Osteoblast (primary cell): Measurements from ENCODE around the gene C19orf47. TPM values are rescaled to one million over a fixed set of nuclear protein-coding genes. Genes with fewer than 3 reads are reported as not detected.
A peak's percentile ranks its signal among the peaks of the same experiment; 100 is the strongest.

Experiments
- DNase-seq: peaks from one replicate; pipeline ENCODE4 v3.0.0; 2011; ENCODE audit warnings: low spot score, mixed read lengths; ENCODE audit not compliant: insufficient read length; ENCODE audit errors: missing footprints
- H2AFZ ChIP-seq: 2 replicates; pipeline ENCODE4 v1.6.0; 2011; ENCODE audit warnings: mild to moderate bottlenecking, low read length
- H3K27ac ChIP-seq: 2 replicates; pipeline ENCODE4 v1.5.1; 2011; ENCODE audit warnings: mild to moderate bottlenecking, low read depth, low read length, moderate library complexity
- H3K27me3 ChIP-seq: 2 replicates; pipeline ENCODE4 v1.6.0; 2012; ENCODE audit warnings: mild to moderate bottlenecking, control low read depth, inconsistent platforms, low read length, moderate library complexity; ENCODE audit not compliant: insufficient read depth
- H3K36me3 ChIP-seq: 2 replicates; pipeline ENCODE4 v1.5.1; 2011; ENCODE audit warnings: mild to moderate bottlenecking, low read length, control low read depth, moderate library complexity; ENCODE audit not compliant: insufficient read depth
- H3K4me1 ChIP-seq: 2 replicates; pipeline ENCODE4 v1.5.1; 2011; ENCODE audit warnings: mild to moderate bottlenecking, low read length, control low read depth, moderate library complexity; ENCODE audit not compliant: insufficient read depth
- H3K4me2 ChIP-seq: 2 replicates; pipeline ENCODE4 v1.6.0; 2011; ENCODE audit warnings: mild to moderate bottlenecking, low read length; ENCODE audit not compliant: insufficient read depth
- H3K4me3 ChIP-seq: fragments of 200-600 bp; sonication (generic); 3 replicates; pipeline ENCODE4 v1.5.1; 2012; ENCODE audit warnings: mild to moderate bottlenecking, low read length, inconsistent platforms; ENCODE audit not compliant: insufficient read depth
- H3K79me2 ChIP-seq: 2 replicates; pipeline ENCODE4 v1.6.0; 2012; ENCODE audit warnings: mild to moderate bottlenecking, low read length, control low read depth, inconsistent platforms; ENCODE audit not compliant: insufficient read depth
- H3K9me3 ChIP-seq: 2 replicates; pipeline ENCODE4 v1.5.1; 2011; ENCODE audit warnings: low read depth, low read length, control low read depth
- H4K20me1 ChIP-seq: 2 replicates; pipeline ENCODE4 v1.6.0; 2012; ENCODE audit warnings: mild to moderate bottlenecking, low read length, control low read depth; ENCODE audit not compliant: insufficient read depth
- total RNA-seq: library from RNA; depleted of rRNA; stranded (reverse); fragments of >200 nt; gene quantifications from 2 replicates; pipeline ENCODE4 v1.2.3, GENCODE V29; 2012
- TF ChIP-seq, protein P1 (sequence below): IDR thresholded peaks from 2 replicates; pipeline ENCODE4 v1.5.1; 2011; ENCODE audit warnings: mild to moderate bottlenecking, low read depth, low read length, moderate library complexity; ENCODE audit errors: extremely low read depth

C19orf47 gene
- total RNA-seq, 1 donor: 3.6 TPM

DNA sequence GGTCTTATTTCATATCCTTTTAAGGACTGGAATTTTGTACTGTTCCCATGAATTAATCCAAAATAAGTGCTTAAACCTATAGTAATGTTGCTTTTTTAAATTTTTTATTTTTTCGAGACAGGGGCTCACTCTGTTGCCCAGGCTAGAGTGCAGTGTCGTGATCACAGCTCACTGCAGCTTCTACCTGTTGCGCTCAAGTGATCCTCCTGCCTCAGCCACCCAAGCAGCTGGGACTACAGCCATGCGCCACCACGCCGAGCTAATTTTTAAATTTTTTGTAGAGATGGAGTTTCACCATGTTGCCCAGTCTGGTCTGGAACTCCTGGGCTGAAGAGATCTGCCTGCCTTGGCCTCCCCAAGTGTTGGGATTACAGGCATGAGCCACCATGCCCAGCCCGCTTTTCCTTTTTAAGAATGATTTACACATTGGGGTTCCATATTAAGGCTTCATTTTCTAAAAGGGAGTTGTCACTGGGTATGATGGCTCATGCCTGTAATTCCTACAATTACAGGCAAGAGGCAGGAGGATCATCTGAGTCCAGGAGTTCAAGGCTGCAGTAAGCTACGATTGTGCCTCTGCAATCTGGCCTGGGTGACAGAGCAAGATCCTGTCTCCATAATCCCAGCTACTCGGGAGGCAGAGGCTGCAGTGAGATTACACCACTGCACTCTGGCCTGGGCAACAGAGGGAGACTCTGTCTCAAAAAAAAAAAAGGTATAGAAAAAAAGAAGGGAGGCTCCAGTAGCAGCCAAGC is 34.8 kb downstream of the C19orf47 start:
- Histone ChIP-seq H3K27me3 (no peaks in the 10 kb centered on the region), H3K79me2 (no peaks in the 10 kb centered on the region), H3K4me2 (no peak overlapping the region), H3K9me3 (no peaks in the 10 kb centered on the region), H2AFZ (no peak overlapping the region), H3K4me1 (no peaks in the 10 kb centered on the region), H3K4me3 (no peak overlapping the region), H4K20me1 (no peaks in the 10 kb centered on the region), H3K27ac (no peak overlapping the region), H3K36me3 (peaks cover 2% of the 10 kb centered on the region)
- no peak for DNase-seq
- TF ChIP-seq, protein P1, sequence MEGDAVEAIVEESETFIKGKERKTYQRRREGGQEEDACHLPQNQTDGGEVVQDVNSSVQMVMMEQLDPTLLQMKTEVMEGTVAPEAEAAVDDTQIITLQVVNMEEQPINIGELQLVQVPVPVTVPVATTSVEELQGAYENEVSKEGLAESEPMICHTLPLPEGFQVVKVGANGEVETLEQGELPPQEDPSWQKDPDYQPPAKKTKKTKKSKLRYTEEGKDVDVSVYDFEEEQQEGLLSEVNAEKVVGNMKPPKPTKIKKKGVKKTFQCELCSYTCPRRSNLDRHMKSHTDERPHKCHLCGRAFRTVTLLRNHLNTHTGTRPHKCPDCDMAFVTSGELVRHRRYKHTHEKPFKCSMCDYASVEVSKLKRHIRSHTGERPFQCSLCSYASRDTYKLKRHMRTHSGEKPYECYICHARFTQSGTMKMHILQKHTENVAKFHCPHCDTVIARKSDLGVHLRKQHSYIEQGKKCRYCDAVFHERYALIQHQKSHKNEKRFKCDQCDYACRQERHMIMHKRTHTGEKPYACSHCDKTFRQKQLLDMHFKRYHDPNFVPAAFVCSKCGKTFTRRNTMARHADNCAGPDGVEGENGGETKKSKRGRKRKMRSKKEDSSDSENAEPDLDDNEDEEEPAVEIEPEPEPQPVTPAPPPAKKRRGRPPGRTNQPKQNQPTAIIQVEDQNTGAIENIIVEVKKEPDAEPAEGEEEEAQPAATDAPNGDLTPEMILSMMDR: no peak

GRCh38 chr19:40312533-40312932 is 35.7 kb downstream of the C19orf47 start:
- H4K20me1 ChIP-seq: no peaks in the 10 kb centered on the region
- TF ChIP-seq, protein P1: no peak
- peaks cover 2% of the 10 kb centered on the region for H3K36me3 ChIP-seq
- H3K27me3 ChIP-seq: no peaks in the 10 kb centered on the region
- H3K4me1 ChIP-seq: no peaks in the 10 kb centered on the region
- no peak overlapping the region for H3K4me2 ChIP-seq
- no peak overlapping the region for H2AFZ ChIP-seq
- DNase-seq: no peak
- H3K27ac ChIP-seq: no peak overlapping the region
- no peaks in the 10 kb centered on the region for H3K79me2 ChIP-seq
- no peak overlapping the region for H3K4me3 ChIP-seq
- H3K9me3 ChIP-seq: no peaks in the 10 kb centered on the region

GRCh38 chr19:40309666-40310065 is 38.5 kb downstream of the C19orf47 start:
- Histone ChIP-seq H3K4me1 (no peaks in the 10 kb centered on the region), H3K79me2 (no peaks in the 10 kb centered on the region)
- TF ChIP-seq, protein P1: no peak

DNA sequence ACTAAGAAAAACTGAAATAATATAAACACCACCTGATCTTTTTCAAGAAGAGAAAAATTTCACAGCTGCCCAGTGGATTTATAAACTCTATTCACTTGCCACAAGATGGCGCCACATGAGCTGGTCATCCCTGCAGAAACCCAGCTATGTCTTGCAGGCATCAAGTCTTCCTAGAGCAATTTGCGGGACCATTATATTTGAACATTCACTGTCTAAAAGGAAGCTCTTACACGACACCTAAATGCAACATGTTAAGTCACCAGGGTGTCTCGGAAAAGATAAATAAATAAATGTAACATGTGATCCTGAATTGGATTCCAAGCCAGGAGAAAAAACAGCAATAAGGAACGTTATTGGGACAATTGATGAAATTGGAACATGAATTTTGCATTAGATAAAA is 42.8 kb downstream of the C19orf47 start:
- peak; percentile 94 for DNase-seq
- no peaks in the 10 kb centered on the region for H3K27me3 ChIP-seq
- H3K9me3 ChIP-seq: no peaks in the 10 kb centered on the region
- TF ChIP-seq, protein P1: peak; percentile 83
- no peak overlapping the region for H3K4me2 ChIP-seq
- no peaks in the 10 kb centered on the region for H3K79me2 ChIP-seq
- H3K36me3 ChIP-seq: no peaks in the 10 kb centered on the region
- no peak overlapping the region for H3K27ac ChIP-seq
- H2AFZ ChIP-seq: no peak overlapping the region
- no peaks in the 10 kb centered on the region for H4K20me1 ChIP-seq
- H3K4me3 ChIP-seq: no peak overlapping the region
- no peaks in the 10 kb centered on the region for H3K4me1 ChIP-seq

More at GRCh38 chr19:40309666-40310065, 38.5 kb downstream of the C19orf47 start:
- Histone ChIP-seq H3K4me2 (no peak overlapping the region), H3K9me3 (no peaks in the 10 kb centered on the region), H3K36me3 (no peaks in the 10 kb centered on the region), H3K27me3 (no peaks in the 10 kb centered on the region), H2AFZ (no peak overlapping the region), H4K20me1 (no peaks in the 10 kb centered on the region), H3K4me3 (no peak overlapping the region), H3K27ac (no peak overlapping the region)
- DNase-seq: no peak
